ENCODE measurements around the gene TAP2.

GRCh38 chr6:32887616-32888015 is 49.1 kb upstream of the TAP2 start:
- TF ChIP-seq CEBPZ (IDR thresholded peaks at IDR 0.05; ENCODE audit: low read depth, low read length) (no peak), CTCF (IDR thresholded peaks at IDR 0.05 in 2 of 3, conservative IDR thresholded peaks at IDR 0.05 in 1 of 3; ENCODE audit: control insufficient read depth in 2 of 3, extremely low read depth in 1 of 3, insufficient read depth in 1 of 3, low read depth in 3 of 3, low read length in 3 of 3) (no peak), SMAD1 (IDR thresholded peaks at IDR 0.05; ENCODE audit: low read depth, partially characterized antibody) (no peak), TCF7 (IDR thresholded peaks at IDR 0.05; ENCODE audit: borderline replicate concordance) (no peak), TAF1 (IDR thresholded peaks at IDR 0.05; ENCODE audit: borderline replicate concordance, low read depth, low read length) (no peak), BCL11A (IDR thresholded peaks at IDR 0.05; ENCODE audit: low read depth, low read length) (no peak), ATF2 (IDR thresholded peaks at IDR 0.05; ENCODE audit: low read length) (no peak), SREBF2 (IDR thresholded peaks at IDR 0.05; ENCODE audit: low read length) (no peak), IRF4 (IDR thresholded peaks at IDR 0.05; ENCODE audit: low read depth, low read length) (no peak), MXI1 (IDR thresholded peaks at IDR 0.05; ENCODE audit: low read depth, low read length) (no peak), CREB1 (IDR thresholded peaks at IDR 0.05; ENCODE audit: low read depth) (no peak)

Data from GM12878 (cell line).